ENCODE data around the gene BNIP2.
"Not testable (repeated sequence)": the region's sequence is repeated elsewhere in the genome, so short reads cannot be mapped to it uniquely, and the experiment has no call there.

Gene BNIP2

GRCh38 chr15:59686389-59686788, 2.7 kb downstream of the BNIP2 start:
- no peak for DNase-seq

DNA sequence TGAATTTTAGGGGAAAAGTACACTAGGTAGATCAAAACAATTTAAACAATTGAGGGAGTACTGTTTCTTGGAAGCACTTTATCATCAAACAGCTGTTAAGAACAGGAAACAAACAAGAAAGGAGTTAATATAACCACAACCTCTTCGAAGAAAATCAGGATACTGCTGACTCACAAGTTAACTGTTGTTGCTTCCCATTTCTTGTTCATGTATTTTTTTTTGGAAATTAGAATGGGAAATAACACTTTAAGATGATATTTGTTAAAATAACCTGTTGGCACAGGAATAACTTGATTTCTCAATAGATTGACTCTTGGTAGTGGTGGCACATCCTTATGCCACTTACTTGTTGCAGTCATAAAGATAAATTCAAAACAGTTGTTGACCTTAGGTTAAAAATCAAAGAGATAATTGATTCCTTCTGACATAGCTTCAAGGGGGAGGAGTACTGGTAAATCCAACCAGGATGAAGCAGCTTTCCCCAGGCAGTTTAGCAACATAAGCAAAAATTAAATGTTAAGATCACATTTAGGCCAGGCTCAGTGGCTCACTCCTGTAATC, 3.3 kb downstream of the BNIP2 start:
- DNase-seq, result no peak

- DNase-seq, result no peak
Measured at GRCh38 chr15:59680870-59681269, 8.2 kb downstream of the BNIP2 start.

DNA sequence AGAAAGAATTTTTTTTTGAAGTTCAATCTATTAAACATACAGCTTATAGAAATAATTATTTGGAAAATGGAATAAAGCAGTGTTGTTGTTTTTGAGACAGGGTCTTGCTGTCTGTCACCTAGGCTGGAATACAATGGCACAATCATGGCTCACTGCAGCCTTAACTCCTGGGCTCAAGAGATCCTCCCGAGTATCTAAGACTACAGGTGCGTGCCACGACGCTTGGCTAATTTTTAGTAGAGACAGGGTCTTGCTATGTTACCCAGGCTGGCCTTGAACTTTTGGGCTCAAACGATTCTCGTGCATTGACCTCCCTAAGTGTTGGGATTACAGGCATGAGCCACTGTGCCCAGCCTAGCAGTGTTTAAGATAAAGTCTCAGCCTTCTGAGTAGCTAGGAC, 8.8 kb downstream of the BNIP2 start:
- DNase-seq, result no peak

GRCh38 chr15:59678620-59679019, 10.5 kb downstream of the BNIP2 start:
- no peak for DNase-seq

DNA sequence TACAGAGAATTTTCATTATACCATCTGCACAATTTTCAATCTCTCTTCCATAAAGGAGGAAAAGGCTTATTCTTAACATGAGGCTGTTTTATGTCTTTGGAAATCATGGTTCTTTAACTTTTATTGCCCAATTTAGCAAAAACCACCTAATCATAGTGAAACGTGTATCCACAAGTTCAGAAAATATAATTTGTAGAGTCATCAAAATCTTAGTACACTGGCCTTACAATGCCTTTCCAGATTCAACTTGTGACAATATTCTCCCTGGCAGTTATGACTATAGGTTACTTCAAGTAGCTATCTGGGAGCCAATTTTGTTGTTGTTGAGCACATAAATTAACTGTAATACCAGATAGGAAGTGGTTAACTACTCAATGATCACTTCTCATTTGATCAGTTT, 10.9 kb downstream of the BNIP2 start:
- DNase-seq, result no peak

DNA sequence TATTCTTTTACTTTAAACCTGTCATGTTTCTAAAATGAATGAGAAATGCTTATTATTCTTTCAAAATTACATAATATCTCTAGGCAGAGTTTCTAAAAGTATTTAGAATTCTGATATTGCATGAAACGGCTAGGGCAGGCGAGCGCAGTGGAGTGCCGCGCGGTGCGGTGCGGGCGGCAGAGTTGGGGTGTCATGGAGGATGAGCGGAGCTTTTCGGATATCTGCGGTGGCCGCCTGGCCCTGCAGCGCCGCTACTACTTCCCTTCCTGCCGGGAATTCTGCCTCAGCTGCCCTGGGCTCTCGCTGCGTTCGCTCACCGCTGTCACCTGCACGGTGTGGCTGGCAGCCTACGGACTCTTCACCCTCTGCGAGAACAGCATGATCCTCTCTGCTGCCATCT, 12.6 kb downstream of the BNIP2 start:
- DNase-seq, result no peak

DNA sequence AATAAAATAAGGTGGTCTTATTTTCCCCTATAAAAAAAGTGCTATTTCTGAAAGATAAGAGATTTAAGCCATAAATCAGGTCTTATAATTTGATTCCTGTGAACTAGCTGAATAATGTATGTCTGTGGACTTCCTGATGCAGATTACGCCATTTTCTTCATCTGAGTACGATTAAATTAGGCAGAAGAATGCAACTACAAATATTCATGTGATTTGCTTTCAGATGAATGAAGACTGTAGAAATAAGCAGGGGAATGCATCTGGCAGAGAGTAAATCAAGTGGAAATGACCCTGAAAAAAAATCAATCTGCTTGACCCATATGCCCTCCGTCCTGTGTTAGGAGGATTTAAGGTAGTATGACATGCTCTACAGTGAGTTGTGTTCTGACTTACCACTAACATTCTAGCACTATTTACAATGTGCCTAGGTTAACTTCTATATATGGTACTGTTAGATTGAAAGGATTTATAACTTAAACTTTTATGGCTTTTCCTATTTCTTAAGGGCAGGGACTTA, 14.7 kb downstream of the BNIP2 start:
- DNase-seq, result no peak

- no peak for DNase-seq
Measured at GRCh38 chr15:59668556-59668955, 20.6 kb downstream of the BNIP2 start.

DNA sequence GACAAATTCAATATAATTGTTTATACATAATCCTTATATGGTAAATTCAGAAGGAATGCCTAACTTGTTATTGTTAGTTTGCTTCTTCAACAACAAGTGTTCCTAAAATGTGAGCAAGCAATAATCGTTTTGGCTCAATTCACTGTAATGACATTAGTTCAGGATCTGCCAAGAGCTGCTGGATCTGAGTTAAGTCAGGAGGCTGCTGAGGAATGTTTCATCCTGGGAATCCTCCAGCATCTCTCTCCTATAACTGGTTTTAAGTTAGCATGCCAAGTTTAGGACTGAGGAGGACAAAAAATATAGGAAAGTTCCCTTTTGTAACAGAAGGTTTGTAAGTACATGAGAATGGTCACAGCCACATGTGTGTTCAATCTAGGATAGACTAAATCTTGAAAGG, 26.9 kb downstream of the BNIP2 start:
- DNase-seq, result no peak

- no peak for DNase-seq
Measured at GRCh38 chr15:59659366-59659765, 29.8 kb downstream of the BNIP2 start.

DNA sequence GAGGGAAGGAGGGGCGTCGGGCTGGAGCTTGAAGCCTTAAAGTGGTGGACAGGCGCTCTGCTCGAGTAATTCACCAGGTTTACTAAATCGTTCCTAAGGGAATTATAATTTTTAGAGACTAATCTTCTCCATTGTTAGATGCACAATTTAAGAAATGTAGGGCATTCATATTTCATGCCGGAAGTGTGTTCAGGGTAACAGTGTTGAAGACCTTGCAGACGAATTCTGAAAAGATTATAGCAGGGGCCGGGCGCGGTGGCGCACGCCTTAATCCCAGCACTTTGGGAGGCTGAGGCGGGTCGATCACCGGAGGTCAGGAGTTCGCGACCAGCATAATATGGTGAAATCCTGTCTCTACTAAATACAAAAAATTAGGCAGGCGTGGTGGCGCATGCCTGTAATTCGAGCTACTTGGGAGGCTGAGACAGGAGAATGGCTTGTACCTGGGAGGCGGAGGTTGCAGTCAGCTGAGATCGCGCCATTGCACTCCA, 31.4 kb downstream of the BNIP2 start:
- DNase-seq, result no peak

DNA sequence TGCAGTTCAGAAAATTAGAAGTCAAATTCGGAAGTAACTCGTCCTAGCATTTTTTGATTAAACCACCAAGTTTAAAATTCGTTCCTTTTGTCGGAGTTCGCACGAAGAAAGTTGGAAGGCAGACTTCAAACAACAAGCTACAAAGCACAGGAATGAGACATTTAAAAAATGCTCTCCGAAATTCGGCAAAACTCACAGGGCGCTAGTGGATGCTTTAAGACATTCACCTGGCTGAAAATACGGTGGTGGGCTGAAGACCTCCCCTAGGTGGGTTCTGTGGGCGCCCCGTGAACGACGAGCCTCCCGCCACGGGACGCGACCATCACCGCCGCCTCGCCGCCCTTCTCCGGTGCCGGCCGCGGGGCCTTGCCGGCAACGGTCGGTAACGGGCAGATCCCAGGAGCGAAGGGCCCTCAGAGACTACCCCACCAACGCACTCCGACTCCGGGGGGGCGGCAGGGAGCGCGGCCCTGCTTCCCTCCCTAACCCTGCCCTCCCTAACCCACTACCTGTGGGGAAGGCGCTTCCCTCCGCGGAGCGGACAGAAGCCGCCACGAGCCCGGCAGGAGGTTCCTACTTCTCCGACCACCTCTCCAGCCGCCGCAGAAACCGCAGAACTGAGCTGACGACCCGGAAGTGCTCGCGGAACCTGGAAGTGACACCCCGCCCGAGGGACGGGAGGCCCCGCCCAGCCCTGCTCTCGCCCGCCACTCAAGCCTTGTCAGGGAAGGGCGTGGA, 32.1 kb downstream of the BNIP2 start, which contains the start of gene GTF2A2:
TSS of gene GTF2A2 (minus strand) at position 619 of the 738 bp plus-strand sequence. CDS start 5,238 bp downstream, outside the sequence.
- peak; percentile 94 to 96 for DNase-seq

- DNase-seq, result no peak
Measured at GRCh38 chr15:59654046-59654445, 35.1 kb downstream of the BNIP2 start.

DNA sequence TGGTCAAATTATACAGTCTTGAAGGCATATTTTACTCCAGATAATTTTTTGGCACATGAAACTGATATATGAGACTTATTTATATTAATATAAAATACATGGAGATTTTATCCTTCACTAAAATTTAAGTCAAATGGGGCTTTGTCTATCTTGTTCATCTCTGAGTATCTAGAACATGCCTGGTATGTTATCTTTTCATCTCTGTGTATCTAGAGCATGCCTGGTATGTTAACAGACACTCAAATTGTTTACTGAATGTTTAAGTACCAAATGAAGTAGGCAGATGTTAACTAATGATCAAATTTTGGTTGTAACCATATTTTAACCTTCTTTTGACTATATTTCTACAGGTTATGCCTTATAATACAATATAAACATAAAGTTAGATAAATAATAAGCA, 39.5 kb downstream of the BNIP2 start:
- DNase-seq, result no peak

DNA sequence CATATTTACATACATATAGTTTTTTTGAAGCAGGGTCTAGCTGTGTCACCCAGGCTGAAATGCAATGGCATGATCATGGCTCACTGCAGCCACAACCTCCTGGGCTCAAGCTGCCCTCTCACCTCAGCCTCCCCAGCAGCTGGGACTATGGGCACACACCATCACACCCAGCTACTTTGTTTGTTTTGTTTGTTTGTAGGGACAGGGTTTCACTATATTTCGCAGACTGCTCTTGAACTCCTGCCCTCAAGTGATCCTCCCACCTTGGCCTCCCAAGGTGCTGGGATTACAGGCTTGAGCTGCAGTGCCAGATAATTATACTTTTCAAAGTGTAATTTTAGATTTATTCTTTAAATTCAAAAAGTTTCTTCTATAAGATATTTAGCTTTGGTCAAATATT, 42.0 kb downstream of the BNIP2 start:
- DNase-seq, result no peak

- no peak for DNase-seq
Measured at GRCh38 chr15:59646277-59646676, 42.8 kb downstream of the BNIP2 start.

GRCh38 chr15:59645812-59646211, 43.3 kb downstream of the BNIP2 start:
- DNase-seq, result not testable (repeated sequence)

DNA sequence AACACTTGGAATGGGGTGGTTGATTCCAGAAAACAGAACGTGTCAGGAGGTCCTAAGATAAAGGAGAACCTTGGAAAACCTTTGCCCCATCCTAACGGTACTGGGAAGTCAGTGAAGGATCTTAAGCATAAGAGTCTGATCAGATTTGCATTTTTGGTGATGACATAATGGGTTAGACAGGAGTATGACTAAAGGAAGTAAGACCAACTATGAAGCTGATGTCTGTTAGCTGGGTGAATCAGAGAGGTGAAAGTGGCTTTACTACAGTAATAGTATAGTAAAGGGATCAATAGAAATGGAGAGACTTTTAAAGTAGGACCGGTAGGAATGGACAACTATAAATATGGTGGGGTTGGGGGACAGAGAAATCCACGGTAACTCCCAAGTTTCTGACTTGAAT, 44.4 kb downstream of the BNIP2 start:
- no peak for DNase-seq

- DNase-seq, result no peak
Measured at GRCh38 chr15:59642351-59642750, 46.8 kb downstream of the BNIP2 start.

DNA sequence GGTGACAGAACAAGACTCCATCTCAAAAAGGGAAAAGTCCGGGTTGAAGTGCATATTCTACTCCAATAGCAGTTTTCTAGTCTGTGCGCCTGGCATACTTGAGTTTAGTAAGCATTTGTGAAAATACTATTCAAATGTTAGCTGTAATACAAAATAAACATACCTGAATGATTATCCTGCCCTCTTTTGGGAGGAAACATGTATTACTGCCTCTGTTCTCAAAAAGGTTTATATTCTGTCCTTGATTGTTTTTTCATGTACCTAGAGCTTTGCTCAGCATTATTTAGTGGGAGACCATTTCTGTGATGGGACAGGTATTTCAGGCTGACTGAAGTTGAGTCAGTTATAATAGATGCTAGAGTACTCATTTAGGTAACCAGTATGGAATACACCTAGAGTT, 51.6 kb downstream of the BNIP2 start:
- DNase-seq, result not testable (repeated sequence)

- DNase-seq, result no peak
Measured at GRCh38 chr15:59636184-59636583, 52.9 kb downstream of the BNIP2 start.

GRCh38 chr15:59632714-59633113, 56.4 kb downstream of the BNIP2 start:
- no peak for DNase-seq

GRCh38 chr15:59622289-59622688, 66.8 kb downstream of the BNIP2 start:
- DNase-seq, result peak; percentile 71 to 74

Data from activated T-cell treated with anti-CD3 and anti-CD28 coated beads, Interleukin-2, amount 50 U/mL, for 48 hours (primary cell).